Measurements from ENCODE around the gene GAB1. TPM values are rescaled to one million over a fixed set of nuclear protein-coding genes. Genes with fewer than 3 reads are reported as not detected.

Gene GAB1
- total and polyA plus RNA-seq, 2 of the 8 experiments (the other 6 are each of a cell fraction or from before 2014, with no cell fraction given), result 6.8 to 21.3 TPM

GRCh38 chr4:143369552-143369951 lies 32.9 kb downstream of the GAB1 start (continued):
- no peak for TF ChIP-seq RNF2 (IDR thresholded peaks at IDR 0.05; ENCODE audit: borderline replicate concordance, low read depth, low read length, missing control alignments, poor library complexity, severe bottlenecking)
- TF ChIP-seq SP2 (IDR thresholded peaks at IDR 0.05; ENCODE audit: low read length), result no peak
